ENCODE measurements around the gene URB2.
"Not testable (repeated sequence)": the region's sequence is repeated elsewhere in the genome, so short reads cannot be mapped to it uniquely, and the experiment has no call there.

URB2 gene

DNA sequence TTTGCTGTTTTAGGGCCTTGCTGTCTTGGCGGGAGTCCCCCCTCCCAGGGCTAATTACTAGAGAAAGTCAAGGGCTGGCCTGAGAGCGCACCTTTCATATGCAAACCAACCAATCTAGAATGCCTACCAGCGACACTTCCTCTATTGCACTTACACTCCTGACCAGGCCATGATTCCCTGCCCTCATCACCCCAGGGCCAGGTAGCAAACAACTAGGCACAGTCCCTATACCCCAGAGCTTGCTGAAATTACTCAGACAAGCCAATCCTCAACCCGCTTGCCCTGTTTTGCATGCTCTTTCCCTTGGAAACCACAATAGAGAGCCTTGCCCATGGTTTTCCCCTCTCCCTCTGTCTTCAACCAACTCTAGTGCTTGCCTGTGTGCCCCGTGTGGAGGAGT, 70.3 kb downstream of the URB2 start:
- no peak for DNase-seq

DNA sequence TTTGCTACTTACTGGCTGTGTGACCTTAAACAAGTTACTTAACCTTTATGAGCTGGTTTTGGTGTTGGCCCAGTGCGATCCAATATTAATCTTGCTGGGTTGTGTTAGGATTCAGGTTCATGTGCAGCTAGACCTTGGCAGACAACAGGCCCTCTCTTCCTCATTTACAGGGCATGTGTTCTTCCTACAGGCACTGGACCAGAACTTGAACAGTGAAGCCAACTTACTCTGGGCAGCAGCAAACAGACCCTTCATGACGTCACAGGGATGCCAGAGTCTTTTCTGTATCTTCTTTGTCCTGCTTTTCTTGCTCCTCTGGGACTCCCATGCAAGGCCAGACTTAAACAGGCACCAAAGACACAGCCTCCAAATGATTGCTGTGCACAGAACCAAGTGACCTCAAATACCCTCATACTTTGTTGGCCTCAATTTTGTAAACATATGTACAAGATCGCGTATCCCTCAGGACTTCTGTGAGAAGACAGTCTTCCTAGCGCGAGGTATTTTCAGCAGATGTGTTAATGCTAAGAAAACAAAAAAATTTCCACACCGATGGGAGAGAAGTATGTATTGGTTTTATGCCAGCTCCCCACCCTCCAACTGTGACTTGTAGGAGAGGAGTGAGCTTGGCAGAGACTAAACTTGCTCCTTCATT, 73.7 kb downstream of the URB2 start:
- DNase-seq: no peak

DNA sequence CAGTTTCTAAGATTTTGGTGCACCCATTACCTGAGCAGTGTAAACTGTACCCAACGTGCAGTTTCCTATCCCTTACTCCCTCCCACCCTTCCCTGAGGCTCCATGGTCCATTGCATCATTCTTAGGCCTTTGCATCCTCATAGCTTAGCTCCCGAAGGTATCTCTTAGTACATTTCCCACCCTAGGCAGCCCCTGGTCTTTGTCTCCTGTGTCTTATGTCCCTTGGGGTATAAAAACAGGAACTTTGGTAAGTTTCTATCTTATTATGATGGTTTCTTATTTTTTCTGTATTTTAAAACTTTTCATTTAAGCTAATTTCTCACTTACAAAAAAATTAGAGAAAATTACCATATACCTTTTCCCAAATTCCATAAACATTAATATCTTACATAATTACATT, 78.1 kb downstream of the URB2 start:
- no peak for DNase-seq

DNA sequence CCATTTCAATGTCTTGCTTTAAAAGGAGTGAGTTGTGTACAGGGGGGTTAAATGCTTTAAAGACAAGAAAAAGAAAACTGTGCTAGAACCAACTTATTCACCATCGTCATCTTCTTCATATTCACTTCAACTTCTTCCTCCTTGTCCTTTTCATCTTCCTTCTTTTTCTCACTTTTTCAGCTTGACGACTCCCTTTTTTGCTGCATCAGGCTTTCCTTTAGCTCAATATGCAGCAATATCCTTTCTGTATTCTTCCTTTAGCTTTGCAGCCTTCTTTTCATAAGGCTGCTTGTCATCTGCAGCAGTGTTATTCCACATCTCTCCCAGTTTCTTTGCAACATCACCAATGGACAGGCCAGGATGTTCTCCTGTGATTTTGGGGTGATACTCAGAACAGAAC, 79.1 kb downstream of the URB2 start:
- DNase-seq: not testable (repeated sequence)

DNA sequence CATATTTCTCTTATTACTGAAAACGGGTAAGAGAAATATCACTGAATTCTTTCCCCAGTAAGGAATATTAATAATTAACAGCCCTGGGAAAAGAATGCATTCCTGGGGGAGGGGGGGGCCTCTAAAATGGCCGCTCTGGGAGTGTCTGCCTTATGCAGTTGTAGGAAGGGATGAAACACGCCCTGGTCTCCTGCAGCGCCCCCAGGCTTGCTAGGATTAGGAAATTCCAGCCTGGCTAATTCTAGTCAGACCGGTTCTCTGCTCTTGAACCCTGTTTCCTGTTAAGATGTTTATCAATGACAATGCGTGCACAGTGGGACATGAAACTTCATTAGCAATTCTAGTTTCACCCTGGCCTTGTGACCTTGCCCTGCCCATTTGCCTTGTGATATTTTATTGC, 81.1 kb downstream of the URB2 start:
- not testable (repeated sequence) for DNase-seq

DNA sequence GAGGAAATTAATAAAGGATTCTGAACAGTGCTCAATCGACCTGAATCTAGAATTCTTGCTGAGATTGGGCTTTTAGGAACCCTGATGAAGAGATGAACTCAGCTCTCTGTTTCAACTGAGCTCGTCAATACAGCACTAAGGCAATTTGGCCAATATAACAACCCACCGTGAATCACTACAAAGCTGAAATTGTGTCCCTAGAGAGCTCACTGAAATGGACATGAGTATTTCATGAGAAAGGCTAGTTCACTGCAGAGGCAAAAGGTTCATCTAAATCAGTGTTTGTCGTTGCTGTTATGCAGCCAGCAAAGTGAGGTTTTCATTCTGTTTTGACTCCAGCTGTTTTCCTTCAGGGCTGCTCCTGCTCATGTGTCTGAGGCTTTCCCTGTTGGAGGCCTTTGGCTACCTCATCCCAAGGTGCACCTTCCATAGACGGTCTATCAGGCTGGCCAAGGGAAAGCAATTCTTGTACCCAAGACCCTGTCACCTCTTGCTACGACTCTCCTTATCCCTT, 83.5 kb downstream of the URB2 start:
- DNase-seq: no peak

Data from activated CD4-positive, alpha-beta T cell treated with anti-CD3 and anti-CD28 coated beads for 48 hours (primary cell).